GM12801 (cell line): Measurements from ENCODE around the gene ZNF438.

Source experiments
- CTCF ChIP-seq: IDR thresholded peaks from one replicate; pipeline ENCODE4 v1.5.1; 2011; ENCODE audit warnings: control low read depth; ENCODE audit not compliant: insufficient read length; ENCODE audit errors: extremely low read depth

Gene ZNF438

GRCh38 chr10:30812018-30812851 lies 219.4 kb downstream of the ZNF438 start:
- no peak for TF ChIP-seq CTCF

- TF ChIP-seq CTCF = no peak
These were observed 220.2 kb downstream of the ZNF438 start for GRCh38 chr10:30811276-30812017.

DNA sequence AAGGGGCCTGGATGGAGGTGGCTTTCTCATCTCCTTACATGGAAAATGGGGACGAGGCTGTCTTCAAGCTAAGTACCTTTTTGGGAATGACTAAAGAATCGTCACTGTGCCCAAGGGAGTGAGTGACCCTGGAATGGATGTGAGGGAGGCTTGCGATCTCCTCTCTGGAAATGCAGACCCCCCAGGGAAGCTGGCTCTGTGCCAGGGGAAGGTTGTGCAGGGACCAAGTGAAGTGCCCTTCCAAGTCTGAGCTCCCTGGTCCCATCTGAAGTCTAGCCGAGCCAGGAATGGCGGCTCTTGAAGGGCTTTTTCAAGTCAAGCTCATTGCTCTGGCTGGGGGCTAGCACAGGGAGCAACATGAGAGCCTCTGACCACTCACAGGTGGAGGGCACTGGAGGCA lies 221.2 kb downstream of the ZNF438 start:
- no peak for TF ChIP-seq CTCF

GRCh38 chr10:30806850-30807249 lies 224.8 kb downstream of the ZNF438 start:
- TF ChIP-seq CTCF = no peak

DNA sequence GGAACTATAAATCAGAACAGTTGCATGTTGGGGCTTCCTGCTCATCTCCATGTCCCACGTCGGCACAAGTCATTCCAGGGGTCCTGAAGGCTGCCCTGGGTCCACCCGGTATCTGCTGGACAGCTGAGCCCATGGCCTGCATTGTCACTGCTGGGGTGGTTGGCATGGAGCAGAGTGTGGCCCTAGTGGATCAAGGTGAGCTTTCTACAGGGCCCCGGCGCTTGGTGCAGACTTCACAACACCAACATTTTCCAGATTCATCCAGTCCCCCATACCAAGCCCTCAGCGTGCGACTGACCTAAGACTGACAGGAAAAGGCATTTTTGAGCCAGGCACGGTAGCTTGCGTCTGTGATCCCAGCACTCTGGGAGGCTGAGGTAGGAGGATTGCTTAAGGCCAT lies 226.6 kb downstream of the ZNF438 start:
- TF ChIP-seq CTCF = no peak

GRCh38 chr10:30804478-30805055 lies 227.1 kb downstream of the ZNF438 start:
- TF ChIP-seq CTCF = no peak

DNA sequence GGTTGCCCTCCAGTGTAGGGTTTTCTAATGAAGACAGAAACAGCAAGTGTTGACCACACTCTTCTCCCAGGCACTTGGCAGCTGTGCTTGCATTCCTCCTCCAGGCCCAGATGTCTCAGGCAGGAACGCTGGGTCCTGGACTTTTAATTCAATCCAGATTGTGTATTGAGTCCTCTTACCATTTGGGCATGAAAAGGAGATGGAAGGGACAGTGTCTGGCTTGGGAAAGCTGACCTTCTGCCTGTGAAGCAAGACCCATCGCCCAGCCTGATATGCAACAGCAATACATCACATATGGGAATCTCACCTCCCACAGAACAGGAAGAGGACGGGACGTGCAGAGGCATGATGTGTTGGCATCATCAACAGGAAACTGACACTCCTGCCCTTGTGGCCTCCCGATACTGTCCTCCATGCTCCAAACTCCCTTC lies 227.8 kb downstream of the ZNF438 start:
- TF ChIP-seq CTCF = no peak
